GM19438 (cell line): Measurements from ENCODE around the gene LAMB1.

Source experiments
- ATAC-seq: cut with Tn5 transposase; IDR thresholded peaks from one replicate; pipeline ENCODE4 v1.9.1; 2021; ENCODE audit warnings: low read depth; ENCODE audit not compliant: unreplicated experiment

LAMB1 gene

GRCh38 chr7:107951896-107952295 lies 51.1 kb downstream of the LAMB1 start:
- no peak for ATAC-seq

- ATAC-seq = no peak
These were observed 51.7 kb downstream of the LAMB1 start for GRCh38 chr7:107951172-107951787.

GRCh38 chr7:107949443-107949935 lies 53.5 kb downstream of the LAMB1 start:
- ATAC-seq = no peak

GRCh38 chr7:107948645-107949442 lies 54.1 kb downstream of the LAMB1 start:
- ATAC-seq = no peak

GRCh38 chr7:107946881-107947280 lies 56.1 kb downstream of the LAMB1 start:
- no peak for ATAC-seq

- no peak for ATAC-seq
These were observed 56.5 kb downstream of the LAMB1 start for GRCh38 chr7:107946451-107946850.

GRCh38 chr7:107945332-107945731 lies 57.6 kb downstream of the LAMB1 start:
- ATAC-seq = no peak

- ATAC-seq = no peak
These were observed 58.4 kb downstream of the LAMB1 start for GRCh38 chr7:107944411-107945169.

GRCh38 chr7:107943018-107943417 lies 59.9 kb downstream of the LAMB1 start:
- ATAC-seq = no peak

- no peak for ATAC-seq
These were observed 62.0 kb downstream of the LAMB1 start for GRCh38 chr7:107940951-107941350.

GRCh38 chr7:107939573-107940489 lies 63.1 kb downstream of the LAMB1 start:
- no peak for ATAC-seq

GRCh38 chr7:107938456-107939250 lies 64.3 kb downstream of the LAMB1 start:
- no peak for ATAC-seq

GRCh38 chr7:107937531-107937930 lies 65.4 kb downstream of the LAMB1 start:
- no peak for ATAC-seq

GRCh38 chr7:107936312-107936711 lies 66.6 kb downstream of the LAMB1 start:
- ATAC-seq = no peak

- no peak for ATAC-seq
These were observed 67.8 kb downstream of the LAMB1 start for GRCh38 chr7:107934991-107935770.

GRCh38 chr7:107933386-107934013 lies 69.5 kb downstream of the LAMB1 start:
- no peak for ATAC-seq

GRCh38 chr7:107932805-107933204 lies 70.2 kb downstream of the LAMB1 start:
- no peak for ATAC-seq
